Astrocyte (in vitro differentiated cells and primary cell): ENCODE results near the gene ZNF444. TPM values are rescaled to one million over a fixed set of nuclear protein-coding genes. Genes with fewer than 3 reads are reported as not detected.
"Not testable (repeated sequence)": the region's sequence is repeated elsewhere in the genome, so short reads cannot be mapped to it uniquely, and the experiment has no call there.

Source experiments
- DNase-seq: peaks from one replicate; pipeline ENCODE4 v3.0.0-alpha.2; 2010; ENCODE audit warnings: low read depth
- FAIRE-seq: peaks from 2 replicates; lab custom pipeline; 2011; peaks lifted over from hg19 to GRCh38; lab: Jason Lieb, UNC
- H2AFZ ChIP-seq: 2 replicates; pipeline ENCODE4 v1.6.0; 2012; ENCODE audit warnings: low read depth, low read length, inconsistent platforms
- H3K27ac ChIP-seq: 2 replicates; pipeline ENCODE4 v1.5.1; 2011; ENCODE audit warnings: low read depth, low read length, inconsistent platforms
- H3K27me3 ChIP-seq: 2 replicates; pipeline ENCODE4 v1.6.0; 2011; ENCODE audit warnings: low read length, inconsistent platforms; ENCODE audit not compliant: insufficient read depth
- H3K36me3 ChIP-seq: 2 replicates; pipeline ENCODE4 v1.5.1; 2011; ENCODE audit warnings: low read length, inconsistent platforms; ENCODE audit not compliant: insufficient read depth
- H3K4me1 ChIP-seq: 2 replicates; pipeline ENCODE4 v1.5.1; 2011; ENCODE audit warnings: low read length, inconsistent platforms; ENCODE audit not compliant: insufficient read depth
- H3K4me2 ChIP-seq: 2 replicates; pipeline ENCODE4 v1.6.0; 2012; ENCODE audit warnings: low read length, inconsistent platforms
- H3K4me3 ChIP-seq: 2 replicates; pipeline ENCODE4 v1.5.1; 2011; ENCODE audit warnings: low read depth, mild to moderate bottlenecking, low read length, inconsistent platforms; ENCODE audit not compliant: insufficient read depth
- H3K79me2 ChIP-seq: 2 replicates; pipeline ENCODE4 v1.6.0; 2012; ENCODE audit warnings: mild to moderate bottlenecking, low read length, inconsistent platforms; ENCODE audit not compliant: insufficient read depth
- H3K9ac ChIP-seq: 2 replicates; pipeline ENCODE4 v1.6.0; 2012; ENCODE audit warnings: mild to moderate bottlenecking, low read length, inconsistent platforms
- H3K9me3 ChIP-seq: 2 replicates; pipeline ENCODE4 v1.5.1; 2012; ENCODE audit warnings: low read depth, mild to moderate bottlenecking, low read length, inconsistent platforms; ENCODE audit not compliant: insufficient read depth
- H4K20me1 ChIP-seq: 2 replicates; pipeline ENCODE4 v1.6.0; 2012; ENCODE audit warnings: low read length, inconsistent platforms; ENCODE audit not compliant: insufficient read depth
- H3K27ac Mint-ChIP-seq: one replicate; pipeline ENCODE4 v1.8.0; 2021; ENCODE audit warnings: mild to moderate bottlenecking, mixed read lengths; ENCODE audit not compliant: unreplicated experiment
- H3K27me3 Mint-ChIP-seq: one replicate; pipeline ENCODE4 v1.8.0; 2021; ENCODE audit warnings: low read depth, mixed read lengths; ENCODE audit not compliant: unreplicated experiment
- H3K36me3 Mint-ChIP-seq: one replicate; pipeline ENCODE4 v1.8.0; 2021; ENCODE audit warnings: low read depth, mixed read lengths; ENCODE audit not compliant: unreplicated experiment
- H3K4me1 Mint-ChIP-seq: one replicate; pipeline ENCODE4 v1.8.0; 2021; ENCODE audit warnings: low read depth, mixed read lengths; ENCODE audit not compliant: unreplicated experiment
- H3K4me3 Mint-ChIP-seq: one replicate; pipeline ENCODE4 v1.8.0; 2021; ENCODE audit warnings: mild to moderate bottlenecking, moderate library complexity, mixed read lengths; ENCODE audit not compliant: unreplicated experiment
- H3K9me3 Mint-ChIP-seq: one replicate; pipeline ENCODE4 v1.8.0; 2021; ENCODE audit warnings: mild to moderate bottlenecking, mixed read lengths; ENCODE audit not compliant: unreplicated experiment
- EZH2 ChIP-seq: IDR thresholded peaks from 2 replicates; pipeline ENCODE4 v1.6.1; 2012; ENCODE audit warnings: mild to moderate bottlenecking, low read length, inconsistent platforms; ENCODE audit not compliant: insufficient read depth
- total RNA-seq: library from RNA; stranded (reverse); gene quantifications from 2 replicates; pipeline ENCODE4 v1.2.1, GENCODE V29; 2021
- TF ChIP-seq, protein P1 (sequence below): IDR thresholded peaks from 2 replicates; pipeline ENCODE4 v1.5.1; 2011; ENCODE audit warnings: low read depth, mild to moderate bottlenecking, inconsistent platforms, low read length, moderate library complexity; ENCODE audit not compliant: insufficient read depth

ZNF444 gene
- total RNA-seq, 1 donor from 2014 or later: 34.7 TPM

GRCh38 chr19:56097306-56097705 lies 43.8 kb upstream of the ZNF444 start:
- Histone ChIP-seq H2AFZ (no peak overlapping the region), H3K4me1 (no peaks in the 10 kb centered on the region), H3K36me3 (no peaks in the 10 kb centered on the region), H4K20me1 (peaks cover 38% of the 10 kb centered on the region), H3K9ac (no peak overlapping the region), H3K9me3 (peaks cover 5% of the 10 kb centered on the region), H3K27me3 (no peaks in the 10 kb centered on the region), H3K79me2 (peaks cover 48% of the 10 kb centered on the region), H3K4me2 (no peak overlapping the region), H3K27ac (no peak overlapping the region), H3K4me3 (no peak overlapping the region)
- peaks cover 13% of the 10 kb centered on the region for H3K36me3 Mint-ChIP-seq
- no peaks in the 10 kb centered on the region for H3K27me3 Mint-ChIP-seq
- no peak overlapping the region for H3K27ac Mint-ChIP-seq
- DNase-seq: no peak
- peaks cover 3% of the 10 kb centered on the region for H3K9me3 Mint-ChIP-seq
- no peak for TF ChIP-seq EZH2
- TF ChIP-seq, protein P1, sequence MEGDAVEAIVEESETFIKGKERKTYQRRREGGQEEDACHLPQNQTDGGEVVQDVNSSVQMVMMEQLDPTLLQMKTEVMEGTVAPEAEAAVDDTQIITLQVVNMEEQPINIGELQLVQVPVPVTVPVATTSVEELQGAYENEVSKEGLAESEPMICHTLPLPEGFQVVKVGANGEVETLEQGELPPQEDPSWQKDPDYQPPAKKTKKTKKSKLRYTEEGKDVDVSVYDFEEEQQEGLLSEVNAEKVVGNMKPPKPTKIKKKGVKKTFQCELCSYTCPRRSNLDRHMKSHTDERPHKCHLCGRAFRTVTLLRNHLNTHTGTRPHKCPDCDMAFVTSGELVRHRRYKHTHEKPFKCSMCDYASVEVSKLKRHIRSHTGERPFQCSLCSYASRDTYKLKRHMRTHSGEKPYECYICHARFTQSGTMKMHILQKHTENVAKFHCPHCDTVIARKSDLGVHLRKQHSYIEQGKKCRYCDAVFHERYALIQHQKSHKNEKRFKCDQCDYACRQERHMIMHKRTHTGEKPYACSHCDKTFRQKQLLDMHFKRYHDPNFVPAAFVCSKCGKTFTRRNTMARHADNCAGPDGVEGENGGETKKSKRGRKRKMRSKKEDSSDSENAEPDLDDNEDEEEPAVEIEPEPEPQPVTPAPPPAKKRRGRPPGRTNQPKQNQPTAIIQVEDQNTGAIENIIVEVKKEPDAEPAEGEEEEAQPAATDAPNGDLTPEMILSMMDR: no peak
- no peaks in the 10 kb centered on the region for H3K4me1 Mint-ChIP-seq
- no peak for FAIRE-seq
- no peak overlapping the region for H3K4me3 Mint-ChIP-seq

DNA sequence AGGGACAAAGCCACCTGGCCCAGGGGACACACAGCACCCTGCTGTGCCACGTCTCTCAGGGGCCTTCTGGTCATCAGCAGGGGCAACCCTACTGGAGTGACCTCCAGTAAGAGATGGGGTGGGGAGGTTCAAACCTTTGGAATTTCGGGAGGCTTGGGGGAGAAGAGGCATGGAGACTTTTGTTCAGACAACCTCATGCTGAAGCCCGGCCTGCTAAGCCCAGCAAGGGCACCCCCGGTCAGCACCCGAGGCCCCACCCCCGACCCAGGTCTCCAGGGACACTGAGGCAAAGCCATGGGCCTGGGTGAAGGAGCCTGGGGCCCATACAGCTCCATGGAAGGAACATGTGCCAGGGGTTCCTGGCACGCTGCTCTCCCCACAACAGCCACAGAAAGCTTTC lies 43.3 kb upstream of the ZNF444 start:
- Histone ChIP-seq H3K36me3 (no peaks in the 10 kb centered on the region), H3K4me1 (no peaks in the 10 kb centered on the region), H3K9me3 (peaks cover 5% of the 10 kb centered on the region), H4K20me1 (peaks cover 38% of the 10 kb centered on the region), H3K27me3 (no peaks in the 10 kb centered on the region), H3K9ac (no peak overlapping the region), H3K4me3 (no peak overlapping the region), H3K79me2 (peaks cover 48% of the 10 kb centered on the region), H3K4me2 (no peak overlapping the region), H3K27ac (no peak overlapping the region), H2AFZ (no peak overlapping the region)
- Mint-ChIP-seq H3K9me3 (no peaks in the 10 kb centered on the region), H3K27ac (no peak overlapping the region), H3K4me3 (no peak overlapping the region), H3K4me1 (no peaks in the 10 kb centered on the region), H3K27me3 (no peaks in the 10 kb centered on the region), H3K36me3 (peaks cover 11% of the 10 kb centered on the region)
- DNase-seq (no peak), FAIRE-seq (no peak)
- TF ChIP-seq EZH2: no peak
- TF ChIP-seq, protein P1: no peak

- H3K4me3 ChIP-seq, H3K27ac ChIP-seq, H3K27me3 Mint-ChIP-seq, H2AFZ ChIP-seq, H3K4me1 ChIP-seq, DNase-seq, H3K4me3 Mint-ChIP-seq, H3K36me3 Mint-ChIP-seq, H3K9me3 ChIP-seq, H3K4me1 Mint-ChIP-seq, H3K9ac ChIP-seq, FAIRE-seq, H3K27me3 ChIP-seq, H3K9me3 Mint-ChIP-seq, H3K27ac Mint-ChIP-seq, H3K4me2 ChIP-seq, H3K36me3 ChIP-seq: not testable (repeated sequence)
- peaks cover 48% of the 10 kb centered on the region for H3K79me2 ChIP-seq
- peaks cover 40% of the 10 kb centered on the region for H4K20me1 ChIP-seq
Observed at GRCh38 chr19:56098237-56098636, 42.9 kb upstream of the ZNF444 start.
